ENCODE results near the gene GBX1.

GBX1 gene

GRCh38 chr7:151172273-151173141 is 5.0 kb upstream of the GBX1 start:
- peak; percentile 38 to 75 for DNase-seq

DNA sequence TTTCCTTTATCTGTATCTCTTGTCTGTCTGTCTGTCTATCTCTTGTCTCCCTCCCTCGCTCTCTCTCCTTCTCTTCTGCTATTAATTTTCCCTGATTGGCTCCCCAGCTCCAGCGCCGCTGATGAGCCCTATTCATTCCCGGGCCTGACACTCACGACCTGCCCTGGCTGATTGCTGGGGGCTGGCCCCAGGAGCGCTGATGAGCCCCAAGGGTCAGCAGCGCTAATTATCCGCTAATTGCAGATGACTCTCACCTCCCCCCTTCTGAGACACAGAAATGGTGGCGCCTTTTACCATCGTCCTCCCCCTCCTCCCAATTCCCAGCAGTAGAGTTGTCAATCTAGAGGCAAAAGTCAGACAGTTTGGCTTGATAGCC is 1.3 kb upstream of the GBX1 start:
- DNase-seq = no peak

- DNase-seq = no peak
Observed at GRCh38 chr7:151168003-151168786, 701 bp upstream of the GBX1 start.

GRCh38 chr7:151166629-151167196 is 781 bp downstream of the GBX1 start:
- no peak for DNase-seq

DNA sequence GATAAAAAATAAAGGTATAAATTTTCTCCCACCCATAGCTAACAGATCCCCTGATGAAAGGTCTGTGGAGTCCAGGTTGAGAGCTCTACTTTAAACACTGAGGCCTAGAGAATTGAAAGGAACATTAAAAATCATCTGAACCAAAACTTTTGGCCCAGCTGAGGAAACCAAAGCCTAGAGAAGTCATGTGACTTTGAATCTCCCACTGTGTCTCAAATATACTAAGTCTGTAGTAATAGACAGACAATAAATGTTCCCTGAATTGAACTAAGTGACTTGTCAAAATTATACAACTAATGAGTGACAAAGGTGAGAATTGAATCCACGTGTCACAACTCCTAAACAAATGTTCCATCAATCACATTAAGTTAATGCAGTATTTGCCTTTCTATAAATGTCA is 5.7 kb downstream of the GBX1 start:
- no peak for DNase-seq

DNA sequence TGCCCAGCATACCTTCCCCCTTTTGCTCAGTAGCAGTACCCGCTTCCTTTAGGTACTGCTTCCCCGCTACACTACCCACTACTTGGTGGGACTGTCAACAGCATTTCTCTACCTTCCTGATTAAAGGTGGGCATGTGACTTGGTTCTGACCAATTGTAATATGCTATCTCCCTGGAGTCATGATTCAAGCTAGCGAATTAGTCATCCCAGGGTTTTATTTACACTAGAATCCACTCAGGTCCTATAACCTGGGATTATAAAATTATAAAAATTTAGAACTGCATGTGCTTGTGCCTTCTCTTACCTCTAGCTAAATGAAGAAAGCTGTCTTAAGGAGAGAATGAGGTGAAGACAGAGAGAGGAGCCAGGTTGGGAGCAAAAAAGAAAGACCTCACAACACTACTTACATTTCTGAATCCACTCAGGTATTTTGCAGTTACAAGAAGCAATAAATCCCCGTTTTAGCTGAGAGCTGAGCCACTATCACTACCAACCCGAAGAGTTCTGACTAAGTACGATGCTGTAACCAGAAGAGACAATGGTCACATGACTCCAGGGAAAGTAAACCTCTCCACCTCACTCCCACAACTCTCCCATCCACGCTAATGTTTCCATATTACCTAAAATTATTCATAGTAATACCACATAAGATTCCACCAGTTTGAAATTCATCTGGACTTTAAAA is 9.7 kb downstream of the GBX1 start:
- DNase-seq = no peak

- DNase-seq = no peak
Observed at GRCh38 chr7:151152643-151153513, 14.6 kb downstream of the GBX1 start.

DNA sequence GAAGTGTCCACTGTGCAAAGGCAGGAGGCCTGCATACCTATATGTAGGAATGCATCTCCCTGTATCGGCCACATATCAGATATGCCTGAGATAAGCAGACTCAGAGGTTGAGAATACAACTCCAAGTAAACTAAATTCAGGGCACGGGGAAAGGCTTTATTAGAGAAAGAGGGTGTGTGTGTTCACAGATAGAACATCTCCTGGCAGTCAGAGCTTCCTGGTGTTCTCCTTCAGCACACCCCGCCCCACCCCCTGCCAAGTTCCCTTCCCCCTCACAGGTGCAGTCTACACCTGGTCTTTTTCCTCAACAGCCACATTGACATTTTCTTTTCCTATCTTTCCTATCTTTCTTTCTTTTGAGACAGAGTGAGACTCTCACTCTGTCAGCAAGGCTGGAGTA is 17.1 kb downstream of the GBX1 start:
- DNase-seq = no peak

GRCh38 chr7:151148319-151149259 is 18.9 kb downstream of the GBX1 start:
- no peak for DNase-seq

GRCh38 chr7:151146761-151147160 is 20.7 kb downstream of the GBX1 start:
- DNase-seq = no peak

- no peak for DNase-seq
Observed at GRCh38 chr7:151144387-151144786, 23.1 kb downstream of the GBX1 start.

GRCh38 chr7:151143261-151144015 is 24.1 kb downstream of the GBX1 start:
- no peak for DNase-seq

GRCh38 chr7:151142686-151143040 is 24.8 kb downstream of the GBX1 start:
- DNase-seq = no peak

GRCh38 chr7:151141855-151142685 is 25.4 kb downstream of the GBX1 start:
- DNase-seq = no peak

- no peak for DNase-seq
Observed at GRCh38 chr7:151141311-151141854, 26.1 kb downstream of the GBX1 start.

DNA sequence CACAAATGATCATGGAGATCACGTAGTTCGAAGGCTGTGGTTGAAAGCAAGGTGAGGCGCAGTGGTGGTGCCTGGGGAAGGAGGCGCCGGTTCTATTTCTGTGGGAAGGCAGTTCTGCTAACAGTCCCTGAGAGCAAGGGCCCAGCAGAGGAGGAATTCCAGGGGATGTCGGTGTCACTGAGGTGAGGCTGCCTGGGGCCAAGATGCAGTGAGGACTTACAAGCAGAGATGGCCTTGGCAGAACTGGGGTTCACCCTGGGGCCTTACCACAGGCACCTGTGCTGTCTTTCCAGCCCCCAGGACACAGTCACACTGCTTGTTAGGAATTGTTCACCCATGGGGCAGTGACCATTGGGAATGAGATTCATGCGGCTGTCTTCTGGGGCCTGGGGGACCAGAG is 26.7 kb downstream of the GBX1 start:
- no peak for DNase-seq

DNA sequence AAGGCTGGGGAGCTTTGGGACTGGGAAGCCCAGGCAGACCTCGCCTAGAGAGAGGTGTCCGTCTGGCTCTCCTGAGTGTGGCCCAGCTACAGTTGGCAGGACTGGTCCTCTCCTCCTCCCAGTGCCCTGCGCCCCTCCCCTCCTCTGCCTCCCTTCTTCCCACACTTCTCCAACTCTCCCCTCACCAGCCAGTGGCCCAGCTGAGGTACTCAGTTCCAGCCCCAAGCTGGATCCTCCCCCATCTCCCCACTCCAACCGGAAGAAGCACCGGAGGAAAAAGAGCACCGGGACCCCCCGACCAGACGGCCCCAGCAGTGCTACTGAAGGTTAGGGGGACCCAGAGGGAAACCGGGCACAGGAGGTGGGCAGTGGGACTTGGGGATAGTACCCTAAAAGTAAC is 27.7 kb downstream of the GBX1 start:
- no peak for DNase-seq

DNA sequence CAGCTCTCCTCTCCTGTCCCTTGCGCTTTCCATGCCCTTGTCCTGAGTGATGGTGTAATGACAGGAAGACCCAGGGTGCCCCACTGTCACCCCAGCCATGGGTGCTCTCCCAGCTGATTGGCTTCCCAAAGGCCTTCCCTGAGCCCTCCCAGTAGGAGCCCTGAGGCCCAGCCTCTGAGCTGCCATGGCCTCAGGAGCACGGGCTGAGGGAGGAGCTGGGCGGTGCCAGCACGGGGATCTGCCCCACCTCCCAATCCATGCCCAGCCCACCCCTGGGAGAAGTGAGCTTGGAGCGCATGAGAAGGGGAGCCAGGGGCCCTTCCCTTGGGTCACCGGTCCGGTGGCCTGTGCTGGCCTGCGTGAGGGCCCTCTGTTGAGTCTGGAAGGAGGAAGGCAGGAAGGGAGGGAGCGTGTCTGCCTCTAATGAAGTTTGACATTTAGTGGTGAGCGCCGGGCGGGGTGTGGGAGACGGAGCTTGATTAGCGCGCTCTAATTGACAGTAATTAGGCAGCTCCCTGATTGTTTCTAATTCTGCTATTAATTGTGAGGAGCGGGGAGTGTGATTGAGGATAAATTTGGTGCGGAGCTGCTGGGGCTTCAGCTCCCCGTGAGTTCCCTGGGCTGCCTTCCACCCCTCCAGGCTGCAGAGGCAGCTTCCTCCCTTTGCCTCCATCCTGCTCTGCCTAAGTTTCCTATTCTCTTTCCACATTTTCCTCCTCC is 28.3 kb downstream of the GBX1 start:
- DNase-seq = no peak
